GM21423 (cell line): ENCODE measurements around the gene MAGI1.

ENCODE experiments used
- ATAC-seq: cut with Tn5 transposase; IDR thresholded peaks from one replicate; pipeline ENCODE4 v1.9.1; 2021; ENCODE audit warnings: mild to moderate bottlenecking, moderate library complexity; ENCODE audit not compliant: unreplicated experiment

Gene MAGI1

GRCh38 chr3:65478551-65479500, 559.9 kb downstream of the MAGI1 start:
- no peak for ATAC-seq

- no peak for ATAC-seq
Measured at GRCh38 chr3:65473736-65474135, 565.0 kb downstream of the MAGI1 start.

GRCh38 chr3:65472501-65472900, 566.2 kb downstream of the MAGI1 start:
- no peak for ATAC-seq

GRCh38 chr3:65466300-65466988, 572.3 kb downstream of the MAGI1 start:
- no peak for ATAC-seq

GRCh38 chr3:65449841-65450428, 588.8 kb downstream of the MAGI1 start:
- ATAC-seq, result no peak

GRCh38 chr3:65448120-65448519, 590.6 kb downstream of the MAGI1 start:
- ATAC-seq, result no peak

- ATAC-seq, result no peak
Measured at GRCh38 chr3:65445573-65446169, 593.0 kb downstream of the MAGI1 start.

GRCh38 chr3:65444447-65444815, 594.3 kb downstream of the MAGI1 start:
- no peak for ATAC-seq

GRCh38 chr3:65443739-65444446, 594.8 kb downstream of the MAGI1 start:
- ATAC-seq, result no peak

GRCh38 chr3:65439641-65440284, 599.0 kb downstream of the MAGI1 start:
- no peak for ATAC-seq

- ATAC-seq, result no peak
Measured at GRCh38 chr3:65438612-65439011, 600.1 kb downstream of the MAGI1 start.

- no peak for ATAC-seq
Measured at GRCh38 chr3:65438096-65438495, 600.6 kb downstream of the MAGI1 start.

GRCh38 chr3:65436580-65436979, 602.1 kb downstream of the MAGI1 start:
- ATAC-seq, result no peak

GRCh38 chr3:65433480-65433879, 605.2 kb downstream of the MAGI1 start:
- ATAC-seq, result no peak

GRCh38 chr3:65432388-65433003, 606.2 kb downstream of the MAGI1 start:
- no peak for ATAC-seq

- no peak for ATAC-seq
Measured at GRCh38 chr3:65425880-65426279, 612.8 kb downstream of the MAGI1 start.

- no peak for ATAC-seq
Measured at GRCh38 chr3:65422154-65422553, 616.6 kb downstream of the MAGI1 start.

- ATAC-seq, result no peak
Measured at GRCh38 chr3:65419233-65419632, 619.5 kb downstream of the MAGI1 start.

- no peak for ATAC-seq
Measured at GRCh38 chr3:65413891-65414290, 624.8 kb downstream of the MAGI1 start.

GRCh38 chr3:65412588-65412987, 626.1 kb downstream of the MAGI1 start:
- ATAC-seq, result no peak
